Measurements from ENCODE around the gene PARP8.

The PARP8 gene

DNA sequence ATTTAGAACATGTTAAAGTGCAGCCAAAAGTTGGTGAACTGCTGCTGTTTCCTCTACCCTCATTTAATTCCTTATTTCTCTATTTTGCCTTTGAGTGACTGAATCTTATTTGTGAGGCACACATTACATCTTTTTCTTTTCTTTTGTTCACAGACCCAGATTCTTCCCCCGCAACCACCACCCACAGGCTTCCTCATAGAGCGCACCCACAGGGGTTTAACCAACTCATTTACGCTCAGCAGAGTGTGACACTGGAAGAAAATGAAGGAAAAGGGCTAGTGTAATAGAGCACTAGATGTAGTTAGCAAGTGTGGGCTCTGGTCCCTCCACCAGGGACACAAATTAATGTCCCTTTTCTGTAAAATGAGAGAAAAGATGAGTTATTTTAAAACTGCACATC, 200.7 kb downstream of the PARP8 start:
- TF ChIP-seq, protein P1, sequence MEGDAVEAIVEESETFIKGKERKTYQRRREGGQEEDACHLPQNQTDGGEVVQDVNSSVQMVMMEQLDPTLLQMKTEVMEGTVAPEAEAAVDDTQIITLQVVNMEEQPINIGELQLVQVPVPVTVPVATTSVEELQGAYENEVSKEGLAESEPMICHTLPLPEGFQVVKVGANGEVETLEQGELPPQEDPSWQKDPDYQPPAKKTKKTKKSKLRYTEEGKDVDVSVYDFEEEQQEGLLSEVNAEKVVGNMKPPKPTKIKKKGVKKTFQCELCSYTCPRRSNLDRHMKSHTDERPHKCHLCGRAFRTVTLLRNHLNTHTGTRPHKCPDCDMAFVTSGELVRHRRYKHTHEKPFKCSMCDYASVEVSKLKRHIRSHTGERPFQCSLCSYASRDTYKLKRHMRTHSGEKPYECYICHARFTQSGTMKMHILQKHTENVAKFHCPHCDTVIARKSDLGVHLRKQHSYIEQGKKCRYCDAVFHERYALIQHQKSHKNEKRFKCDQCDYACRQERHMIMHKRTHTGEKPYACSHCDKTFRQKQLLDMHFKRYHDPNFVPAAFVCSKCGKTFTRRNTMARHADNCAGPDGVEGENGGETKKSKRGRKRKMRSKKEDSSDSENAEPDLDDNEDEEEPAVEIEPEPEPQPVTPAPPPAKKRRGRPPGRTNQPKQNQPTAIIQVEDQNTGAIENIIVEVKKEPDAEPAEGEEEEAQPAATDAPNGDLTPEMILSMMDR (conservative IDR thresholded peaks at IDR 0.05) = no peak

DNA sequence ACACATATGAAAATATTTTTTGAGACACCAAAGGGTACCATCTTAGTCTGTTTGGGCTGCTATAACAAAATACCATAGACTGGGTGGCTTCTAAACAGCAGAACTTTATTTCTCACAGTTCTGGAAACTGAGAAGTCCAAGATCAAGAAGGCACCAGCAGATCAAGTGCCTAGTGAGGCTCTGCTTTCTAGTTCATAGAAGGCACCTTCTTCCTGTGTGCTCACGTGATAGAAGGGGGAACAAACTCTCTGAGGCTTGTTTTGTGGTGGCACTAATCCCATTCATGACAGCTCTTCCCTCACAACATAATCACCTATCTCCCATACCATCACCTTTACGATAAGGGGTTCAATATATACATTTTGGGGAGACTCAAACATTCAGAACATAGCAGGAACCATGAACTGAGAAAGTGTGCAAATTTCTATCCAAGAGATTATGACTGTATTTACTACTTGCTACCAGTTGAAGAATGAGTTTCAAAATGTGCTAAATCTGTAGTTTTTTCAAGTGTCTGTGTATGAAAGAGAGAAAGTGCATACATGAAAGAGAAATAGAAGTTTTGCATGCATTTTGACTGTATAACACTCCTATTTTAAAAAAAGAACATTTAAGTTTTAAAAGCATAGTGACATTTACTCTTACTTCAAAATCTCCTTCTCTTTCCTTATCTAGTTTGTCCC, 207.3 kb downstream of the PARP8 start:
- no peak overlapping the region for H3K27ac ChIP-seq
- TF ChIP-seq, protein P1 (conservative IDR thresholded peaks at IDR 0.05) = no peak

More for the DNA sequence above, 200.7 kb downstream of the PARP8 start:
- no peak overlapping the region for H3K27ac ChIP-seq

DNA sequence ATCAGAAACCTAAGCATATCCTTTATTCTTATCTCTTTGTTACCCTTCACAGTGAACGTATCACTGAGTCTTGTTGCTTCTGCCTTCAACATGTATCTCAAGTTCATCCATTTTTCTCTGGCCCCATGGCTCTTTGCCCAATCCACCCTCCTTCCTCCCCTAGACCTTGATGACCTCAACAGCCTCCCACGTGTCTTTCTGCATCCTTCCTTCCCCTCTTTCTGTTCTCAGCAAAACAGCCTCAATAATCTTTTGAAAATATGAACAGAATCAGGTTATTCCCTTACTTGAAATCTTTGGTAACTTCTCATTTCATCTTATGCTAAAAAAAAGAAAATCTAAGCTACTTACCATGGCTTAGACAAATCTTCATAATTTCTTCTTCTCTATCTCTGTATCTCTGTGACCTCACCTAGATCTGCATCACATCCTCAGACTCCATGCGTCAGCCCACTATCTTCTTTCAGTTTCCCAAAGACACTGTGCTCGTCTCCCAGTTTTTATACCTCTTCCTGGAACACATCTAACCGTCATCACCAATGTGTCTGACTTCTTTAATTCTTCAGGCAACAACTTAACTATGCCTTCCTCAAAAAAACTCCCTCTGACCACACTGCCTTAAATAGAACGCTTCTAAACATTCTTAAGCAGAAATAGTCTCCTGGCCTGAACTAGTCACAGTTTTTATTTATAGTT, 208.0 kb downstream of the PARP8 start:
- TF ChIP-seq, protein P1 (conservative IDR thresholded peaks at IDR 0.05) = no peak
- H3K27ac ChIP-seq = no peak overlapping the region

DNA sequence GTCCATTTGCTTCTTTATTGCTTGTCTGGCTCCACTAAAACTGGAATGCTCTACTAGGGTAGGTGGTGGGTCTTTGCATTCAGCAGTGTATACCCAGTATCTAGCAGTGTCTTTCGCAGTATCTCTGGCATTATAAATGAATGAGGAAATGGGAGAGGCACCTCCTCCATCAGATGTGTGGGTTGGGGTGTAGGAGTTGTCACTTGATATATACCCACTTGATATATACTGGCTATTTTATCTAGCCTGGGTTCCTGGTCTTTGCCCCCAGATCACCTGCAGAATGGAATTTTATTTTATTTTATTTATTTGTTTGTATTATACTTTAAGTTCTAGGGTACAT, 208.5 kb downstream of the PARP8 start:
- no peak overlapping the region for H3K27ac ChIP-seq
- TF ChIP-seq, protein P1 (conservative IDR thresholded peaks at IDR 0.05) = no peak

DNA sequence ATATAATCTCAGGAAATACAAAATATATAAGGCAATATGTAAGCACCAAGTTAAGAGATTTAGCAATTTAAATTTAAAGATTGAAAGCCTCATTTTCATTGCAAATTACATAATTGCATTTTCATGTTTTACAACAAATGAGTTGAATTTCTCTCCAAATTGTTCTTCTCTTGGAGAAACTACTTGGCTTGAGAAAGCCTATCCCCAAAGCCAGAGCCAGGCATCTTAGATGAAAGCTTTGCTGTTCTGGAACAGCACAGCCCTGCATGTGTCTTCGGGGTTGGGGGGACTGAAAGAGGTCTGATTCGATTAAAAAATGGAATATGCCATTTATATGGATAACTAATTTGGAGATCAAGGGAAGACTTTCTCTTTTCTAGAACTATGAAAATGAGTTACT, 212.0 kb downstream of the PARP8 start:
- peak overlapping the region; percentile 75 for H3K27ac ChIP-seq
- TF ChIP-seq, protein P1 (conservative IDR thresholded peaks at IDR 0.05) = no peak

DNA sequence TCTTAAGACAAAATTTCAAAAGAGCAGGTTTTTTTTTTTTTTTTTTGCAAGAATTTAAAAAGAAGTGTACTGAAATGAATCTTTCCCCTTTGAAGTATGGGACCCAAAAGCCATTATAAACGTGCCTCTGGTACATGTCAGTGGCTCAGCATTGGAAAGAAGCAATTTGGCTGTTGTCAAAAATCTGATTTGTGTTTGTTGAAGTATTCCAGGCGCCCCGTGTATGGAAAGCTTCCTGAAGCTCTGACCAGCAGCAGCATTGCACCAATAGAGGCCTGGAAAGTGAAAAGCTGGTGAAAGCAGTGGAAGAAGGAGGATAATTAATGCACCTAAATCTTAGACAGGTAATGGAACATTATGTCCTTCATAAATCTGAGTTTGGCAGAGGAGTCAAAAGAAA, 215.0 kb downstream of the PARP8 start:
- TF ChIP-seq, protein P1 (conservative IDR thresholded peaks at IDR 0.05) = no peak
- H3K27ac ChIP-seq = no peak overlapping the region

DNA sequence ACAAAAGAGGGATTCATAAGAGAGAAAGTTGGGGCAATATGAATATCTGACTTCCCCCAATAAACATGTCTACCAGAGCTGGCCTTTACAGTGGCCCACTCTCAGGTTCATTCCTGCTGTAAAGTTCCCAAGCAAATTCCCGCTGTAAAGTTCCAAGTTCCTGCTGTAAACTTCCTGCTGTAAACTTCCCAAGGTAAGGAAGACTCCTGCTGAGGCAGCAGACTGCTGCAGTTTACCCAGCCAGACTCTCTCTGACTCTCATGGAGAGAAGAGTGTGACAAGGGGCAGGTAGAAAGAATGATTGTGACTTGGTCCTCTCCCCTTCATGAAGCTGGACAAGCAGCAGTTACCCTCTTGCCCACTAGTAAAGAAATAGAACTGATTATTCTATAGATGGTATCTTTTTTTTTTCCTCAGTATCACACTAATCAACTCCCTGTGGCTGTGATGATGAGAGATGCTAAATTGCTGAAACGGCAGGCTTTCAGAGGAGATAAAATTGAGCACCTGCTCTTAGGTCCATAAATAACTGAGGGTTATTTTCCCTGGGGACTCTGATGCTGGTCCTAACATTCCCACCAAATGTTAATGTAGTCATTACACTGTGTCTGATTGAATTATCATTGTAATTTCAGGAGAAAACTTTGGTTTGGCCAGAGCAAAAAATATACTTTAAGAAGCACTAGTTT, 220.4 kb downstream of the PARP8 start:
- H3K27ac ChIP-seq = no peak overlapping the region
- TF ChIP-seq, protein P1 (conservative IDR thresholded peaks at IDR 0.05) = no peak
